K562 (cell line): Measurements from ENCODE around the gene SCGB1A1. TPM values are rescaled to one million over a fixed set of nuclear protein-coding genes. Genes with fewer than 3 reads are reported as not detected.

Source experiments
- BCOR ChIP-seq: fragments of 450-650 bp; IDR thresholded peaks from 2 replicates; pipeline ENCODE4 v1.6.1; 2016
- CREM ChIP-seq: IDR thresholded peaks from 2 replicates; pipeline ENCODE4 v1.6.1; 2014; ENCODE audit warnings: antibody characterized with exemption, low read depth
- ESRRA ChIP-seq: fragments of 450-650 bp; IDR thresholded peaks from 2 replicates; pipeline ENCODE4 v1.6.1; 2014; ENCODE audit warnings: low read depth, mild to moderate bottlenecking, moderate library complexity, borderline replicate concordance
- GTF2F1 ChIP-seq: IDR thresholded peaks from 2 replicates; pipeline ENCODE4 v1.6.1; 2011; ENCODE audit warnings: low read depth, low read length, improper control_type of control experiment
- HDGF ChIP-seq: fragments of 450-650 bp; IDR thresholded peaks from 2 replicates; pipeline ENCODE4 v1.6.1; 2016
- HES1 ChIP-seq: fragments of 450-650 bp; IDR thresholded peaks from 2 replicates; pipeline ENCODE4 v1.6.1; 2016; ENCODE audit warnings: low read depth, mild to moderate bottlenecking, moderate library complexity
- JUND ChIP-seq, 2 experiments: IDR thresholded peaks; 2 replicates in 1 of 2; 3 replicates in 1 of 2; pipeline ENCODE4 v1.6.1; 2011; ENCODE audit warnings: borderline replicate concordance in 2 of 2, low read depth in 2 of 2, low read length in 2 of 2, improper control_type of control experiment in 1 of 2, missing biosample characterization in 1 of 2, missing genetic modification characterization in 1 of 2, missing genetic modification reagents in 1 of 2
- KLF10 ChIP-seq: fragments of 250-450 bp; sonication (Bioruptor Pico); IDR thresholded peaks from 2 replicates; pipeline ENCODE4 v1.6.1; 2021; ENCODE audit warnings: matching md5 sums
- MAX ChIP-seq: sonication (generic); formaldehyde crosslinking; IDR thresholded peaks from 2 replicates; pipeline ENCODE4 v1.9.0; 2022; ENCODE audit warnings: mild to moderate bottlenecking, missing genetic modification reagents
- MXI1 ChIP-seq: IDR thresholded peaks from 2 replicates; pipeline ENCODE4 v1.6.1; 2011; ENCODE audit warnings: low read depth, mild to moderate bottlenecking, improper control_type of control experiment, low read length
- NCOR1 ChIP-seq: fragments of 450-650 bp; IDR thresholded peaks from 2 replicates; pipeline ENCODE4 v1.6.1; 2016; ENCODE audit warnings: mild to moderate bottlenecking, moderate library complexity
- NEUROD1 ChIP-seq: fragments of 150-350 bp; IDR thresholded peaks from 2 replicates; pipeline ENCODE4 v1.6.1; 2014; ENCODE audit warnings: borderline replicate concordance, low read length, low read depth; ENCODE audit not compliant: partially characterized antibody
- POLR3A ChIP-seq: IDR thresholded peaks from 2 replicates; pipeline ENCODE4 v1.6.1; 2011; ENCODE audit warnings: borderline replicate concordance, mild to moderate bottlenecking, moderate library complexity; ENCODE audit not compliant: insufficient read length, insufficient read depth; ENCODE audit errors: extremely low read depth
- RBBP5 ChIP-seq: fragments of 200-600 bp; sonication (generic); IDR thresholded peaks from 2 replicates; pipeline ENCODE4 v1.6.1; 2012; ENCODE audit warnings: borderline replicate concordance, mild to moderate bottlenecking, low read length, control low read depth, inconsistent platforms; ENCODE audit not compliant: insufficient read depth, poor library complexity, severe bottlenecking
- RBM39 ChIP-seq: fragments of 200-400 bp; formaldehyde crosslinking; optimal IDR thresholded peaks from 2 replicates; pipeline ENCODE3; 2018; ENCODE audit warnings: low read depth, low read length
- STAT6 ChIP-seq: sonication (generic); formaldehyde crosslinking; IDR thresholded peaks from 2 replicates; pipeline ENCODE4 v1.8.1; 2023; ENCODE audit warnings: mild to moderate bottlenecking, missing genetic modification reagents
- TEAD2 ChIP-seq: fragments of 450-650 bp; IDR thresholded peaks from 2 replicates; pipeline ENCODE4 v1.6.1; 2016; ENCODE audit warnings: missing genetic modification characterization, control low read depth, missing compliant biosample characterization
- TSC22D4 ChIP-seq: fragments of 450-650 bp; IDR thresholded peaks from 2 replicates; pipeline ENCODE4 v1.6.1; 2016; ENCODE audit warnings: missing genetic modification characterization, missing biosample characterization, control low read depth
- ZBTB8A ChIP-seq: fragments of 450-650 bp; IDR thresholded peaks from 2 replicates; pipeline ENCODE4 v1.6.1; 2018; ENCODE audit warnings: mild to moderate bottlenecking, moderate library complexity; ENCODE audit not compliant: partially characterized antibody
- ZNF41 ChIP-seq: fragments of 250-450 bp; sonication (Bioruptor Pico); conservative IDR thresholded peaks from 2 replicates; pipeline ENCODE4 v1.4.0; 2020; ENCODE audit warnings: mild to moderate bottlenecking
- ZNF717 ChIP-seq: fragments of 250-450 bp; sonication (Bioruptor Pico); IDR thresholded peaks from 2 replicates; pipeline ENCODE4 v1.5.0; 2021
- polyA plus RNA-seq, 8 experiments: library from polyadenylated mRNA; depleted of rRNA in 4 of 8; stranded (reverse) in 5 of 8; unstranded in 3 of 8; fragments of >200 nt; fragmentation: Nextera tagmentation in 2 of 8; fragmentation: Illumina TruSeq in 1 of 8; extraction: Ambion mirVana in 2 of 8; extraction: Trizol in 1 of 8; gene quantifications; 2 replicates each; pipeline versions ENCODE4 v1.2.1 to v1.2.3, GENCODE V29; 2011 to 2014; ENCODE audit warnings: inconsistent platforms in 1 of 8, missing spikeins in 1 of 8
- total RNA-seq, 7 experiments: library from RNA; depleted of rRNA in 6 of 7; stranded (reverse); fragments of >200 nt in 6 of 7; fragmentation: Illumina TruSeq in 2 of 7; extraction: Trizol in 2 of 7; gene quantifications; 2 replicates each; pipeline versions ENCODE4 v1.2.1 to v1.2.3, GENCODE V29; 2011 to 2021; ENCODE audit warnings: low replicate concordance in 1 of 7
- TF ChIP-seq, protein P1 (sequence below): sonication (generic); formaldehyde crosslinking; IDR thresholded peaks from 2 replicates; pipeline ENCODE4 v1.8.1; 2022; ENCODE audit warnings: missing genetic modification reagents
- TF ChIP-seq, protein P2 (sequence below), 2 experiments: fragments of 450-650 bp; conservative IDR thresholded peaks; 2 replicates each; pipeline ENCODE4 v1.6.1; 2017; ENCODE audit warnings: mild to moderate bottlenecking in 2 of 2, moderate library complexity in 2 of 2

The SCGB1A1 gene
- total and polyA plus RNA-seq, 9 of the 15 experiments (the other 6 are each of a cell fraction or from before 2014, with no cell fraction given) = 0.55 TPM; not detected in 8

DNA sequence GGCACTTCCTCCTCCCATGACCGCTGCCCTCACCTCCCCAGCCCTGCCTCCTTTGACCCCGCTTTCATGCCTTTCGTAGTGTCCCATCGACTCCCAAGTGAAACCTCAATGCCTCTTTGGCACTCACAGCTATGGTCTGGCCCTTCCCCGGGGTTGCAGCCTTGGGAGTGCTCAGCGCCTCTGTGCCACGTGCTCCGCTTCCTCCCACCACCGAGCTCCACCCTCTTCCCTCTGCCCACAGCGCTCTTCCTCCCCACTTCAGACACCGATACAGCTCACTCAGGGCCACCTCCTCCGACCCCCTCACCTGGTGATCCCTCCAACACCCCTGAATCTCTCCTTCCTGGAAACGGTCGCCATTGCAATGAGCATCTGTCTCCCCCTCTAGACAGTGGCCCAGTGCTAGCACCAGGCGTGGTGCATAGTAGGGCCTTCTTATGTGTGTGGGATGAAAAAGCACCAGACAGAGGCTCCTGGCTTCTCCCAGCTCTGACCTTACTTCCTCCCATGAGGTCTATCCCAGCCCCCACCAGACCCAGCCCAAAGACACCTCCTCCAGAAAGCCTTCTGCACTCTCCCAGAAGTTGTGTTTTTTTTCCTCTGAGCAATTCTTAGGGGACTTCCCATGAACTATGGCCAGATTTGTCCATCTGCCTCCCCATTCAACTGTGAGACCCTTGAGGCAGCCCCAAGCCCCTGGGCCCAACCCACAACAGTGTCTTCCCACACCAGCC, 16.4 kb upstream of the SCGB1A1 start (continued):
- TF ChIP-seq NEUROD1 (no peak), RBBP5 (no peak), GTF2F1 (no peak), NCOR1 (no peak), POLR3A (no peak), CREM (no peak), STAT6 (CRISPR knock-in tag) (no peak), RBM39 (no peak), ZBTB8A (no peak), TSC22D4 (tag) (no peak), HES1 (no peak), ZNF41 (CRISPR knock-in tag) (no peak), ZNF717 (CRISPR knock-in tag) (no peak), TEAD2 (tag) (no peak), KLF10 (CRISPR knock-in tag) (no peak), HDGF (no peak), ESRRA (no peak), BCOR (no peak), MAX (peak; percentile 57; the same call in 1 of the 2 replicates), JUND (IDR thresholded peaks at IDR 0.05; ENCODE audit: borderline replicate concordance, low read depth, low read length) (no peak), JUND (tag; IDR thresholded peaks at IDR 0.05; ENCODE audit: borderline replicate concordance, low read depth, low read length) (no peak), MXI1 (no peak)
- TF ChIP-seq, protein P1, sequence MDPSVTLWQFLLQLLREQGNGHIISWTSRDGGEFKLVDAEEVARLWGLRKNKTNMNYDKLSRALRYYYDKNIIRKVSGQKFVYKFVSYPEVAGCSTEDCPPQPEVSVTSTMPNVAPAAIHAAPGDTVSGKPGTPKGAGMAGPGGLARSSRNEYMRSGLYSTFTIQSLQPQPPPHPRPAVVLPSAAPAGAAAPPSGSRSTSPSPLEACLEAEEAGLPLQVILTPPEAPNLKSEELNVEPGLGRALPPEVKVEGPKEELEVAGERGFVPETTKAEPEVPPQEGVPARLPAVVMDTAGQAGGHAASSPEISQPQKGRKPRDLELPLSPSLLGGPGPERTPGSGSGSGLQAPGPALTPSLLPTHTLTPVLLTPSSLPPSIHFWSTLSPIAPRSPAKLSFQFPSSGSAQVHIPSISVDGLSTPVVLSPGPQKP (CRISPR knock-in tag) = no peak
- TF ChIP-seq, protein P2, sequence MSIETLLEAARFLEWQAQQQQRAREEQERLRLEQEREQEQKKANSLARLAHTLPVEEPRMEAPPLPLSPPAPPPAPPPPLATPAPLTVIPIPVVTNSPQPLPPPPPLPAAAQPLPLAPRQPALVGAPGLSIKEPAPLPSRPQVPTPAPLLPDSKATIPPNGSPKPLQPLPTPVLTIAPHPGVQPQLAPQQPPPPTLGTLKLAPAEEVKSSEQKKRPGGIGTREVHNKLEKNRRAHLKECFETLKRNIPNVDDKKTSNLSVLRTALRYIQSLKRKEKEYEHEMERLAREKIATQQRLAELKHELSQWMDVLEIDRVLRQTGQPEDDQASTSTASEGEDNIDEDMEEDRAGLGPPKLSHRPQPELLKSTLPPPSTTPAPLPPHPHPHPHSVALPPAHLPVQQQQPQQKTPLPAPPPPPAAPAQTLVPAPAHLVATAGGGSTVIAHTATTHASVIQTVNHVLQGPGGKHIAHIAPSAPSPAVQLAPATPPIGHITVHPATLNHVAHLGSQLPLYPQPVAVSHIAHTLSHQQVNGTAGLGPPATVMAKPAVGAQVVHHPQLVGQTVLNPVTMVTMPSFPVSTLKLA (conservative IDR thresholded peaks at IDR 0.05) = no peak
